HL-60/S4 treated with retinoic acid at 250 ng/mL for 4 days and 3 days (cell line): Measurements from ENCODE around the gene AKR1A1.
"Not testable (repeated sequence)": the region's sequence is repeated elsewhere in the genome, so short reads cannot be mapped to it uniquely, and the experiment has no call there.

Source experiments
- in situ Hi-C: fragments of 300-500 bp; cut with MboI; formaldehyde crosslinking; loops from 2 replicates; pipeline ENCODE4 v1.7.0; 2022; ENCODE audit warnings: low sequenced_read_pairs

Gene AKR1A1

GRCh38 chr1:45522324-45523104 lies 28.1 kb upstream of the AKR1A1 start:
- in situ Hi-C loops = no loop called here

- in situ Hi-C loops = not testable (repeated sequence)
Observed at GRCh38 chr1:45523516-45523915, 27.1 kb upstream of the AKR1A1 start.

DNA sequence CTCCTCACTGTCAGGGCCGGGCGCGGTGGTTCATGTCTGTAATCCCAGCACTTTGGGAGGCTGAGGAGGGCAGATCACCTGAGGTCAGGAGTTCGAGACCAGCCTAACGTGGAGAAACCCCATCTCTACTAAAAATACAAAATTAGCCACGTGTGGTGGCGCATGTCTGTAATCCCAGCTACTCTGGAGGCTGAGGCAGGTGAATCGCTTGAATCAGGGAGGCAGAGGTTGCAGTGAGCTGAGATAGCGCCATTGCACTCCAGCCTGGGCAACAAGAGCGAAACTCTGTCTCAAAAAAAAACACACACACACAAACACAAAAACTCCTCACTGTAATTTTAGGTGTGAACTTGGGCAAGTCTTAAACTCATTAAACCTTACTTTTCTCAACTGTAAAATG lies 26.7 kb upstream of the AKR1A1 start:
- in situ Hi-C loops = not testable (repeated sequence)

DNA sequence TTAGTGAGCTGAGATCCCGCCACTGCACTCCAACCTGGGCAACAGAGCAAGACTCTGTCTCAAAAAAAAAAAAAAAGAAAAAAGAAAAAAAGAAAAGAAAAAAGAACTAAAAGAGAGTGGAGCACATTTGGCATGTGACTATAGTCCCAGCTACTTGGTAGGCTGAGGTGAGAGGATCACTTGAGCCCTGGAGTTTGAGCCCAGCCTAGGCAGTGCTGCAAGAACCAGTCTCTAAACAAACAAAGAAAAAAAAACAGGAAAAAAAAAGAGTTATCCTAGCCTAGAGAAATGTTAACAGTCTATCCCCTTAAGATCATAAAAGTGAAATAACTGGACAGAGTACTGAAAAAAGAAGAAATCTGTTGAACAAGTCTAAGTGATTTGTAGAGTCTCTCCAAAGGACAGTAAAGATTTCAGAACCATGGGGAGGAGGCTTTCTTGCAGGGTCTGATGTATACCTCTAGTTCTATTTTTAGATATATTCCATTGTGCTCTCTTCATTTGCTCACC lies 24.4 kb upstream of the AKR1A1 start:
- in situ Hi-C loops = no loop called here

DNA sequence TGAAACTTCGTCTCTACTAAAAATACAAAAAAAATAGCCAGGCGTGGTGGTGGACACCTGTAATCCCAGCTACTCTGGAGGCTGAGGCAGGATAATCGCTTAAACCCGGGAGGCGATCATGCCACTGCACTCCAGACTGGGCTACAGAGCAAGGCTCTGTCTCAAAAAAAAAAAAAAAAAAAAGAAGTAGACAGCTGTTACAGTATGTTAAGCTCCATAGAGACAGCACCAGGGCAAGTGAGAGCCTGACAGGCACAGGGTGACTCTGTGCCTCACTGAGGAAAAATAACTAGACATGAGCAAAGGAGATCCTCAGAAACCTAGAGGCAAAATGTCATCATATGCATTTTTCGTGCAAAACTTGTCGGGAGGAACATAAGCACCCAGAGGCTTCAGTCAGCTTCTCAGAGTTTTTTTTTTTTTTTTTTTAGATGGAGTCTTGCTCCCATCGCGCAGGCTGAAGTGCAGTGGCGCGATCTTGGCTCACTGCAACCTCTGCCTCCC lies 19.9 kb upstream of the AKR1A1 start:
- in situ Hi-C loops = no loop called here

- in situ Hi-C loops = no loop called here
Observed at GRCh38 chr1:45531873-45532272, 18.8 kb upstream of the AKR1A1 start.

GRCh38 chr1:45535988-45536766 lies 14.4 kb upstream of the AKR1A1 start:
- in situ Hi-C loops = no loop called here

DNA sequence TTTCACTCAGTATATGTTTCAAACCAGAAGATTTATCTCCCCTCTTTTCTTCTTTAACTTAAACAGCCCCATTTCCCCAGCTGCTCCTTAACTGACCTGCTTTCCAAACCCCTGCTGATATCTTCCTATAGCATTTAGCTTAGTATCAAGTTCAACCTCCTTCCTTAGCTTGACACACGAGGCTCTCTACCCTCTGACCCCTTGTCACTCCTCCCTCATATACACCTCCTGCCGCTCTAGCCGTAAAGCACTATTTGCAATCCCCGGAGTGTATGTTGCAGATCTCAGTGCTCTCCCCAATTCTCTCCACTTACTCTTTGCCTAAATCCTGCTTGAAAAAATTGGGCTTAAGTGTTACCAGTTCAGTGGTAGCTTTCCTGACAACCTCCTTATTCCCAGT lies 13.7 kb upstream of the AKR1A1 start:
- in situ Hi-C loops = no loop called here

DNA sequence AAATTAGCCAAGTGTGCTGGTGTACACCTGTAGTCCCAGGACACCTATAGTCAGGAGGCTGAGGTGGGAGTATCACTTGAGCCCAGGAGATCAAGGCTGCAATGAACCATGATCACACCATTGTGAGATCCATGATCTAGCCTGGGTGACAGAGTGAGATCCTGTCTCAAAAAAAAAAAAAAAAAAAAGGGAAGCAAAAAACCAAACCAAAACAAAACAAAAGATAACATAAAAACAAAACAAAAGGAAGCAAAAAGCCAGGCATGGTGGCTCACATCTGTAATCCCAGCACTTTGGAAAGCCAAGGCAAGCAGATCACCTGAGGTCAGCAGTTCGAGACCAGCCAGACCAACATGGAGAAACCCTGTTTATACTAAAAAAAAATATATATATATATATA lies 9.4 kb upstream of the AKR1A1 start:
- in situ Hi-C loops = no loop called here

DNA sequence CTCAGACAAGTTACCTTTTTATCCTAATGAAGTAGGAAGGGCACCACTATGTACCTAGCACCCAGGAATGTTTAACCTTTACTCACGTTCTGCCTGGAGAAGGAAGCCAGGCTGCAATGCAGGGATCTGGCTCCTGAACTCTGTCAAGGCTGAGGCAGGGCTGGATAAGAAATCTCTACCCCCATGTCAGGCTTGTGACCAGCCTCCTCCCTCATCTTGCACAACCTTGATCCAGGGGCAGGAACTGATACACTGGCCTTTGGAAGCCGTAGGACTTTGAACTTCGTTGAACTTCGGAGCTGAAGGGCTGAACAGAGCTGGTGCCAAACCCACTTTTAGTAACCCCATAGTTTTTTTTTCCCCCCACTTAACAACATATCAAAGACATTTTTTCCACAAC lies 8.0 kb upstream of the AKR1A1 start:
- in situ Hi-C loops = no loop called here

GRCh38 chr1:45543581-45544417 lies 6.8 kb upstream of the AKR1A1 start:
- in situ Hi-C loops = no loop called here

DNA sequence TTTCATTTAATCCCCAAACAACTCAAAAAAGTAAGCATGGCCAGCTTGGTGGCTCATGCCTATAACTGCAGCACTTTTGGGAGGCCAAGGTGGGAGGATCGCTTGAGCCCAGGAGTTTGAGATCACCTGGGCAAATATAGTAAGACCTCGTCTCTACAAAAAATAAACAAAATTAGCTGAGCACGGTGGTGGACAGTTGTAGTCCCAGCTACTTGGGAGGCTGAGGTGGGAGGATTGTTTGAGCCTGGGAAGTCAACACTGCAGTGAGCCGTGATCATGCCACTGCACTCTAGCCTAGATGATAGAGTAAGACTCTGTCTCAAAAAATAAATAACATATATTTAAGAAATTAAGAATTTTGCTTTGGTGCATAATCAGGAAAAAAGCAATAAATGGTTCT lies 6.1 kb upstream of the AKR1A1 start:
- in situ Hi-C loops = no loop called here

DNA sequence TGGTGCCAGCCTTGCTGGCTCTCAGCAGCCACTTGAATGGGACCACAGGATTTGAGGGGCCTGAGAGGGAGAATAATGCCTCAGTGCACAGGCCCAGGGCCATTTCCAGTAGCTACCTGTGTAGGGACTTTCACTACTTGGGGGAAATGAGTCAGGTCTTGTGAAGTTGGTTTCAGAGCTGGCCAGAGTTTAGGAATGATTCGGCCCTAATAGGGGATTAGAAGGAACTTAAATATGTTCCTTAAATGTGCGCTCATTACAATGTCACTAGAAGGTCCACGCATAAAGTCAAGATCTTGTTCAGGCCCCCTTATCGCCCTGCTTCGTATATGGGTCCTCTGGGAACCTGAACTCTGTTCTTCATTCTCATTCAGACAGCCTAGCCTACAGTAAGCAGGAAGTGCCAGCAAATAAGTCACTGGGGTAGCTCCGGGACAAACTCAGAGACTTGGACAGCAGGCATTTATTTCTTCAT lies 5.6 kb upstream of the AKR1A1 start:
- in situ Hi-C loops = no loop called here

GRCh38 chr1:45545553-45546310 lies 4.9 kb upstream of the AKR1A1 start:
- in situ Hi-C loops = no loop called here

GRCh38 chr1:45551684-45552083 lies 1.1 kb downstream of the AKR1A1 start:
- in situ Hi-C loops = loop anchor here (25.0 kb wide), 1 partner anchor 539 kb away; the partner anchor contains the start of genes HECTD3 and UROD

DNA sequence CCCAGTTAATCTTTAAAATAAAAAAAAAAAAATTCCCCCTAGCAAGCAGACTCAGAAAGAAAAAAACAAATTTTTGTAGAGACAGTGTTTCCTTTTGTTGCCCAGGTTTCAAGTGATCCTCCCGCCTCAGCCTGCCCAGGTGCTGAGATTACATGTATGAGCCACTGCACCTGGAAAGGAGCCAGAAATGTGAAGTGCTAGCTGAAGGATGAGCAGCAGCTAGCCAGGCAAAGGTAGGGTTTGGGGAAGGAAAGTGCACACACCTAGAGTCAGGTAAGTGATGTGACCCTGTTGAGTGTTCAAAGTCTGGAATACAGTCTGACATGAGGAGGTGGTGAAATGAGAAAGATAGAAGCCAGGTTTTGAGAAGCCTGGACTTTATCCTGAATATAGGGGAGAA lies 1.7 kb downstream of the AKR1A1 start:
- in situ Hi-C loops = loop anchor here (25.0 kb wide), 1 partner anchor 540 kb away; the partner anchor contains the start of genes HECTD3 and UROD

- in situ Hi-C loops = loop anchor here (25.0 kb wide), 1 partner anchor 542 kb away; the partner anchor contains the start of genes HECTD3 and UROD
Observed at GRCh38 chr1:45554198-45554597, 3.6 kb downstream of the AKR1A1 start.

- in situ Hi-C loops = loop anchor here (25.0 kb wide), 1 partner anchor 545 kb away; the partner anchor contains the start of genes HECTD3 and UROD
Observed at GRCh38 chr1:45557422-45557944, 6.9 kb downstream of the AKR1A1 start.

DNA sequence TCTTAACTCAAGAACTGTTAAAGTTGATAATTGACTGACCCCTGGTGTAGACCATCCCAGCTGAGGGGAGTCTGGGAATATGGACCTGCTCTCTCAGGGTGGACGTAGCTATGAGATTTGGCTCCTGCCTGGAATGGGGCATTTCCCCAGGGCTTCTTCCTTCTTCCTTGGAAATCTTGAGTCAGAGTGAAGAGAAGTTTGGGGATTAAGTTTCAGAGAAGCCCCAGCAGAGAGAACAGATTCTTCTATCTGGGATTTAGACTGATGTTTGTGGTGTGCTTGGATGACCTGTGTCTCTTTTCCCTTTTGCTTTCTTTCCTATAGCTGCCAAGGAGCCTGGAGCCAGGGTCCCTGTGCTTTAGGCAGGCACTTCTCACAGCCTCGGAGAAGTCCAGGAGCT lies 13.2 kb downstream of the AKR1A1 start:
- in situ Hi-C loops = loop anchor here (25.0 kb wide), 1 partner anchor 552 kb away; the partner anchor contains the start of genes HECTD3 and UROD
